HG03342 (cell line): ENCODE data around the gene CTAGE9.
"Not testable (repeated sequence)": the region's sequence is repeated elsewhere in the genome, so short reads cannot be mapped to it uniquely, and the experiment has no call there.

Experiments used
- ATAC-seq: cut with Tn5 transposase; IDR thresholded peaks from one replicate; pipeline ENCODE4 v1.9.1; 2021; ENCODE audit warnings: mild to moderate bottlenecking, moderate library complexity; ENCODE audit not compliant: unreplicated experiment

Gene CTAGE9

DNA sequence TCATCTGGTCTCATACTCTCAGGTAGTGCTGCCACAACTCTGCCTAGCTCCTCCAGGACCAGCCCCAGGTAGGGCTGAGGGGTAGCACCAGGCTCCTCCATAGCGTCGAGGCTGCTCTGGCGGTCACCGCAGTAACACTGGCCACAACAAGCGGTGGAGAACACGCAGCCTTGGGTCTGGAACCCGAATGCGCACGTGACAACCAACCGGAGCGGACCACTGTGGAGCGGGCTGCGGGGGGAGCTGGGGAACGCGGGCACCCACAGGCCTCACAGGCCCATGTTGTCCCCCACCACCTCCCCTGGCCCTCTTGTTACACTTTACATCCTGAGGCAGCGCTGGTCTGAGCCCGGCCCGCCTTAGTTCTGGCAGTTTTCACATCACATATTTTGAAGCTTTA is at the start of gene CTAGE9:
Gene CTAGE9, minus strand, starts transcription at position 101 of the 400 bp plus-strand sequence. Its CDS starts 0 bp downstream, at position 101.
- not testable (repeated sequence) for ATAC-seq

DNA sequence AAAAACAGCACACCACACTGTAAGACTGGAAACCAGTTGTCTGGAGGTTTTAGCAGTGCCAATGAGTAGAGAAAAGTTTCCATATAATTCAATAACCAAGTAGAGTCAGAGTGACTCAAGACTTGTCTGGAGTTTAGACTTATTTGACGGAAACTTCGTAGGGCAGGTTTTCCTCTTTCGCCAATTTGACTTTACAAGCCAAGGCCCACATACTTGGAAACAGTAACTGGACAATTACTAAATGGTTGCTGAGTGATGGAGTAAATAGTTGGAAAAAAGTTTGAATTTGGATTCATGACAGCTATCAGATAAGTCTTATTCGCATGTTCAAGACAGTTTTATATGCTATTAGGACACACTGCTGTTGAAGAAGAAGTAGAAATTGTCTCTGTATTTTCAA is 48.1 kb upstream of the CTAGE9 start:
- ATAC-seq: no peak

- ATAC-seq: no peak
Observed at GRCh38 chr6:131756039-131756438, 45.2 kb upstream of the CTAGE9 start.

DNA sequence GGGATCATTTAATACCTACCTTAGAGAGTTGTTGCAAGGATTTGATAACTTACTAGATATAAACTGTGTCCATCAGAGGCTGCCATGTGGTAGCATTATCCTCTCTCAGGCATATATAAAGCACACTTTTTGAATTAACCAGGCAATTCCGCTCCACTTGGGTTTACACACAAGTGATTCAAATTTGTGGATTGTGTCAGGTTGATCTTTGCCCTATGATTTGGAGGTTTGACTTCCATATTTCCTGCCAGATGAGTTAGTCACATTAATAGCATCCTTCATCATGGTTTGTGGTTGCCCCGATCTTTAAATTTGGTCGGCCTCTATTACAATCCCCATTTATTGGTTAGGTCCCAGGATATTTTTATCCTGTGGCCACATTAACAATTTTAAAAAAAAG is 44.8 kb upstream of the CTAGE9 start:
- ATAC-seq: no peak

GRCh38 chr6:131754715-131755567 is 44.1 kb upstream of the CTAGE9 start:
- ATAC-seq: no peak

GRCh38 chr6:131754088-131754487 is 43.3 kb upstream of the CTAGE9 start:
- ATAC-seq: no peak

DNA sequence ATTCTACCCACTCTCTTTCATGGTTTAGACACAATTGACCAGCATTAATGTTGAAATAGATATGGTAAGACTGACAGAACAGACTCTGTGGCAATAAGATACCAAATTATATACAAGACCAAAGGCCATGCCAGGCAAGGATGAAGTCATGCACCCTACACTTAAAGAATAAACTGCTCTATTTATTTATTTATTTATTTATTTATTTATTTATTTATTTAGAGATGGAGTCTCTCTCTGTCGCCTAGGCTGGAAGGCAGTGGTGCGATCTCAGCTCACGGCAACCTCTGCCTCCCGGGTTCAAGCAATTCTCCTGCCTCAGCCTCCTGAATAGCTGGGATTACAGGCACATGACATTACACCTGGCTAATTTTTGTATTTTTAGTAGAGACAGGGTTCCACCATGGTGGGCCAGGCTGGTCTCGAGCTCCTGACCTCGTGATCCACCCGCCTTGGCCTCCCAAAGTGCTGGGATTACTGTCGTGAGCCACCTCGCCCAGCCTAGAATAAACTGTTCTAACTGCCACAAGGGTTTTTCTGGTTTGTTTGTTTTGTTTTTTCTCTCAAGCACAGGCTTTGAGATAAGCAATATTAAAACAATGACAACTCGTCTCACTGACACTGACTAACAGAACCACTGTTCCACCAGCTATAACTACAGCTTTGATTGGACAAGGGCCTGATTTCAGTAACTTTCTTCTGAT is 40.3 kb upstream of the CTAGE9 start:
- not testable (repeated sequence) for ATAC-seq

GRCh38 chr6:131749023-131749422 is 38.2 kb upstream of the CTAGE9 start:
- ATAC-seq: no peak

DNA sequence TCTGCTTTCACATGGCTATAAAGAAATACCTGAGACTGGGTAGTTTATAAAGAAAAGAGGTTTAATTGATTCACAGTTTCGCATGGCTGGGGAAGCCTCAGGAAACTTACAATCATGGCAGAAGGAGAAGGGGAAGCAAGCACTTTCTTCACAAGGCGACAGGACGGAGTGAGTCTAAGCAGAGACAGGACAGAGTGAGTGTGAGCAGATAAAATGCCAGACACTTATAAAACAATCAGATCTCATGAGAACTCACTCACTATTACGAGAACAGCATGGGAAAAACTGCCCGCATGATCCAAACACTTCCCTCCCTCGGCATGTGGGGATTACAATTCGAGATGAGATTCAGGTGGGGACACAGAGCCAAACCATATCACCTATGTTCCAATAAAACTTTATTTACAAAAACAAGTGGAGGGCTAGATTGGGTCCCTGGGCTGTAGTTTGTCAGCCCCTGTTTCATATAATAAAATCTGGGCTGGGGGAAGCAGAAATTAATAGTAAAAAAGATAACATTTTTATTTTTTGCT is 37.1 kb upstream of the CTAGE9 start:
- ATAC-seq: no peak

DNA sequence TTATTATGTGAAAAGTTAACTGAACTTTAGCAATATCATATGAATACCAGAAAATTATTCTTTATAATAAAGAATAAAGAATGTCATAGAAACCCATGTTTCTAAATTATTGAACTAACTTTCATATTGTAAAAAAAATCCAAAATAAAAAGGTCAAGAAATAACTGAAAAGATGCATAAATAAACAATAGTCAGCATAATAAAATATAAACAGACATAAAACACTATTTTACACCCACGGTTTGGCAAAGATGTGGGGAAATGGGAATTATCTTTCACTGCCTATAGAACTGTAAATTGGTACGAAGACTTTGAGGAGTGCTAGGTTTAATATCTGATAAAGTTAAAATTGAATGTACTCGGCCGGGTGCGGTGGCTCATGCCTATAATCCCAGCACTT is 34.7 kb upstream of the CTAGE9 start:
- no peak for ATAC-seq

DNA sequence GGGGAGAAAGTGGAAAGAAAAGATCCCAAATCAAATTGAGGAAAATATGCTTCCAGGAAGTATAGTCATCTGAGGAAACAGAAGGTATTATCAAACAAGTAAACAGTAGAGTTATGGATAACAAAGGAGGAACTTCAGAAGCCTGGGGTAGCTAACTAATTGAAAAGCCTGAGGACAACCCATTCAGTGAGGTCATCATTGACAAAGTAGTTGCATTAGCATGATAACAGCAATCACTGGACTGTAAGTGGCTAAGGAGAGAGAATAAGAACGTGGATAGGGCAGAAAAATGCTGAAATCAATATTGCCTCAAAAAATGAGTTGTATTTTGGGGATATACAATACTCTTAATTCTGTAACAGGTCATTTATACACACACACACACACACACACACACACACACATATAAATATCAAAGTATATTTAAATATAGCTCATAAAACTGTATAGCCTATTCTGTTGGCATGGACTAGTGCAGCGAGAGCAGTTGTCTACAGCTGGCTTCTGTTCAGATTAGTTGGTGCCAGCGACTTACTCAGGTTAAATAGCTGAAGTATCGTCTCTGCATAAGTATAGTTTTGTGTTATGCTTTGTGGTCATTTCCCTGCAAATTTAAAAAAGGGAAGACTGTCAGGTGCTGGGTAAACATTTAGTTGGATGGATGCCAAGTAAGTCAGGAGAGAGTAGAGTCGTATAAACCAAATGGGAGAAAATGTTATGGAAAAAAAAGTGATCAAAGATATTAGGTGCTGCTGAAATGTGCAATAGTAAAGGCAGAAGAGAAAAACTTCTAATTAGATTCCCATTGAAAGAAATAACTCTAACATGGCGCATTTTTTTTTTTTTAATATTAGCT is 33.8 kb upstream of the CTAGE9 start:
- ATAC-seq: no peak

DNA sequence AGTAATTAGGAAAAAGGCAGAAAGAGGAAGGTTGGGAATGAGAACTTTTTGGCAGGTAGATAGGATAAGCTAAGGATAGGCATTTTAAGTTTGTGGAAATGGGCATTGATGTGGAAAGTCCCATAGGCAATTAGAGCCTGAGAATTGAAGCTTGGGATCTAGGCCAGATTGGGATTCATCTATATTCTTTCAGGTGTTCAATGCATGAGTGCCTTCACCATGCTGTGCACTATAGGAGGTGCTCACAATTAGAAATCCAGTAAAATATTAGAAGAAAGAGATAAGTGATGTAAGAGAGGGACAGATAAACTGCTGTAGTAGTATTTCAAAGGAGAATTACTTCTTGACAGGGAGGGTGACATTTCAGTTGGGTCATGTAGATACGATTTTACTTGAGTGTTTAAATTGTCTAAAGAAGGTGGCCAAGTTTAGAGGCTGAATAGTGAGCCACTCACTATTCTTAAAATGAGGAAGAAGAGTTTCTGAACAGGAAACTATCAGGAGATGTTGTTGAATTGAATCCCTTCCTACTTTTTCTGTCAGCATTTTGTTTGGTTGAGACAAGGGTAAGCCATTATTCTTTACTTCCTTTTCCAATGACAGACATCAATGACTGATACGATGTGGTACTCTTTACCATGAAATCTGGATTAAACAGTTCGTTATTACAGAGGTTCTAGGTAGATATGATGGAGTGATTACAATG is 31.0 kb upstream of the CTAGE9 start:
- ATAC-seq: no peak

DNA sequence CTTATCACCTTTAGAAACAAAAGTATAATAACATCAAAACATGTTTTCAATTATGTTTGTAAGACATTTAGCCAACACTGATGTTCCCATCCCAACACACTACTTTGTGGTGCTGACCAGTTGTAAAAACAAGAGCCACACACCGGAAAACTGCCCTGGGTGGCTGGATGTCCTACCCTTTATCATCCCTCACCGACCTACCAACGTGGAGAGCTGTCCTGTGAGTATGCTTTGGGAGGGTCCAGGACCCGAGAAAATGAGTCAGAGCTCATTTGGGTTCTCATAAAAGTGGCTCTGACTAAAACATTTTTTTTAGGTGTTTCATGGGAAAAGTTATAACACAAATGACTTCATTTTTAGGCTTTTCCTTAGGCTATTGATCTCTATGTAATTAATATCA is 29.3 kb upstream of the CTAGE9 start:
- no peak for ATAC-seq

- no peak for ATAC-seq
Observed at GRCh38 chr6:131739136-131739535, 28.3 kb upstream of the CTAGE9 start.

GRCh38 chr6:131736811-131737210 is 26.0 kb upstream of the CTAGE9 start:
- ATAC-seq: no peak

DNA sequence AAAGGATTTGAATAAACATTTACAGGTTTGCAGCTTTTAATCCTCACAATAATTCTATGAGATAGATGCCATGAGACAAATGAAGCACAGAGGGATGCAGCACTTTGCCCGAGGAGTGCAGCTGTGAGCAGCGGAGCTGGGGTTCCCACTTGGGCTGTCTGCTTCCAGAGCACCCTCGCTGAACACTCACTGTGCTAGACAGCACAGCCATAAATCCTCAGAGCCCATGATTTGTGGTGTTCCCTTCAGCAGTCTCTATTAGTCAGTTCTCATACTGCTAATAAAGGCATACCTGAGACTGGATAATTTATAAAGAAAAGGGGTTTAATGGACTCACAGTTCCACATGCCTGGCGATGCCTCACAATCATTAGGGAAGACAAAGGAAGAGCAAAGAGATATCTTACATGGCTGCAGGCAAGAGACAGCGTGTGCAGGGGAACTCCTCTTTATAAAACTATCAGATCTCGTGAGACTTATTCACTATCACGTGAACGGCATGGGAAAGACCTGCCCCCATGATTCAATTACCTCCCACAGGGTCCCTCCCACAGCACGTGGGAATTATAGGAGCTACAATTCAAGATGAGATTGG is 25.3 kb upstream of the CTAGE9 start:
- ATAC-seq: no peak

GRCh38 chr6:131733376-131734016 is 22.7 kb upstream of the CTAGE9 start:
- ATAC-seq: no peak

DNA sequence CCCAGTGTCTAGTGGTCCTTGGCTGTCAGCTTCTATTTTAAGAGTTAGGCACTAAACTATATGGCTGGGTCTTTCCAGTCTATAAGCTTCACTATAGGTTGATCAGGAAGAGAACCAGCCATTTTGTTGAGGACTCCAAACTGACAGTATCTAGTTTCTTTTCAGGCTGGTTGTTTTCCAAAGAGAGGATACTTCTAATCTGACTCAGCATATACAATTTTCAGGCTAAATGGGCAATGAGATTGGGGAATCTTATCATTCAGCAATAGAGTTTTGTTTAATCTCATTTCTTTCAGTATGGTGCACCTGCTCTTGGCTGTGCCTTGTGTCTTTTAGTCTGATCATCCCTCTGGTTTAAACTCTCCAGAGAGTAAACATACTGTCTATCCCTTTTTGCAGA is 20.4 kb upstream of the CTAGE9 start:
- ATAC-seq: no peak

DNA sequence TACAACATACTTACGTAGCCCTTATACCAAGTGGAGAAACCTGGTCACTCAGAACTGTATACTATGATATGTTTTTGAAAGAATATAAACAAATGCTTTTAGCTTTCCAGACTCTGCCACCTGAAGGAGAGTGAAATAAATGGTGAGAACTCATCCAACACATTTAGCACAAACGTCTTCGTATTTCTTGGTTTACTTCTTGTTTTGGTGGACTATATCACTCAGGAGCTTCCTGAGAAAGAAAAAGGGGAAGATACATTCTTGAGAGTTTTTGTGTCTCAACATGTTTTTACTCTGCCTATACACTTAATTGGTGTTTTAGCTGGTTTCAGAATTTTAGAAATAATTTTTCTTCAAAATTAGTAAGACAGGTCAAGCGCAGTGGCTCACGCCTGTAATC is 19.4 kb upstream of the CTAGE9 start:
- ATAC-seq: no peak

- ATAC-seq: no peak
Observed at GRCh38 chr6:131729550-131729949, 18.7 kb upstream of the CTAGE9 start.
